Measurements from ENCODE around the gene SLC26A9.

The SLC26A9 gene

GRCh38 chr1:205940710-205941109, 2.5 kb downstream of the SLC26A9 start:
- Histone ChIP-seq H3K9me3 (ENCODE audit: control insufficient read depth, insufficient read depth, low read length) (no peaks in the 10 kb centered on the region), H3K9me2 (replicated peaks; ENCODE audit: control insufficient read depth, low read length) (no peaks in the 10 kb centered on the region), H3K4me2 (ENCODE audit: low read length) (no peak overlapping the region), H3K36me3 (ENCODE audit: control insufficient read depth, low read length) (no peaks in the 10 kb centered on the region), H3F3A (ENCODE audit: control insufficient read depth, insufficient read depth) (no peaks in the 10 kb centered on the region), H3K27me3 (ENCODE audit: control insufficient read depth, low read length) (peaks cover 64% of the 10 kb centered on the region), H3K4me3 (ENCODE audit: low read length) (no peak overlapping the region), H3K79me2 (ENCODE audit: control insufficient read depth, low read length) (no peaks in the 10 kb centered on the region), H4K20me1 (ENCODE audit: control insufficient read depth, insufficient read depth, low read depth, low read length) (no peaks in the 10 kb centered on the region; the same call in 1 of the 2 replicates), H3K4me1 (ENCODE audit: control insufficient read depth, low read length) (no peaks in the 10 kb centered on the region), H3K27ac (ENCODE audit: low read depth, low read length) (no peak overlapping the region)
- TF ChIP-seq EZH2phosphoT487 (IDR thresholded peaks at IDR 0.05; ENCODE audit: borderline replicate concordance, low read length) (no peak), CTCF (IDR thresholded peaks at IDR 0.05; ENCODE audit: low read depth, low read length, poor library complexity, severe bottlenecking) (no peak)

- Histone ChIP-seq H3K27ac (ENCODE audit: low read depth, low read length) (no peak overlapping the region), H4K20me1 (ENCODE audit: control insufficient read depth, insufficient read depth, low read depth, low read length) (no peaks in the 10 kb centered on the region; the same call in 1 of the 2 replicates), H3K4me1 (ENCODE audit: control insufficient read depth, low read length) (no peaks in the 10 kb centered on the region), H3F3A (ENCODE audit: control insufficient read depth, insufficient read depth) (no peaks in the 10 kb centered on the region), H3K79me2 (ENCODE audit: control insufficient read depth, low read length) (no peaks in the 10 kb centered on the region), H3K4me3 (ENCODE audit: low read length) (no peak overlapping the region), H3K9me2 (replicated peaks; ENCODE audit: control insufficient read depth, low read length) (no peaks in the 10 kb centered on the region), H3K36me3 (ENCODE audit: control insufficient read depth, low read length) (no peaks in the 10 kb centered on the region), H3K4me2 (ENCODE audit: low read length) (no peak overlapping the region), H3K9me3 (ENCODE audit: control insufficient read depth, insufficient read depth, low read length) (no peaks in the 10 kb centered on the region), H3K27me3 (ENCODE audit: control insufficient read depth, low read length) (peaks cover 57% of the 10 kb centered on the region)
- TF ChIP-seq EZH2phosphoT487 (IDR thresholded peaks at IDR 0.05; ENCODE audit: borderline replicate concordance, low read length) (no peak), CTCF (IDR thresholded peaks at IDR 0.05; ENCODE audit: low read depth, low read length, poor library complexity, severe bottlenecking) (peak; percentile 37)
Observed at GRCh38 chr1:205939690-205940330, 3.4 kb downstream of the SLC26A9 start.

GRCh38 chr1:205938682-205939081, 4.6 kb downstream of the SLC26A9 start:
- H3K79me2 ChIP-seq (ENCODE audit: control insufficient read depth, low read length), result no peaks in the 10 kb centered on the region
- H3K9me3 ChIP-seq (ENCODE audit: control insufficient read depth, insufficient read depth, low read length), result no peaks in the 10 kb centered on the region
- H3K4me3 ChIP-seq (ENCODE audit: low read length), result no peak overlapping the region
- H3K9me2 ChIP-seq (replicated peaks; ENCODE audit: control insufficient read depth, low read length), result no peaks in the 10 kb centered on the region
- H3K27ac ChIP-seq (ENCODE audit: low read depth, low read length), result no peak overlapping the region
- H3K36me3 ChIP-seq (ENCODE audit: control insufficient read depth, low read length), result no peaks in the 10 kb centered on the region
- H3K27me3 ChIP-seq (ENCODE audit: control insufficient read depth, low read length), result peaks cover 56% of the 10 kb centered on the region
- no peak overlapping the region for H3K4me2 ChIP-seq (ENCODE audit: low read length)
- TF ChIP-seq CTCF (IDR thresholded peaks at IDR 0.05; ENCODE audit: low read depth, low read length, poor library complexity, severe bottlenecking) (no peak), EZH2phosphoT487 (IDR thresholded peaks at IDR 0.05; ENCODE audit: borderline replicate concordance, low read length) (no peak)
- H3F3A ChIP-seq (ENCODE audit: control insufficient read depth, insufficient read depth), result no peaks in the 10 kb centered on the region
- H3K4me1 ChIP-seq (ENCODE audit: control insufficient read depth, low read length), result no peaks in the 10 kb centered on the region
- no peaks in the 10 kb centered on the region; the same call in 1 of the 2 replicates for H4K20me1 ChIP-seq (ENCODE audit: control insufficient read depth, insufficient read depth, low read depth, low read length)
